GM23338 (cell line): Measurements from ENCODE around the gene RNU6-8.

Experiments used
- CREB1 ChIP-seq: fragments of 250-450 bp; sonication (Bioruptor Pico); IDR thresholded peaks from 2 replicates; pipeline ENCODE4 v1.5.0; 2020; ENCODE audit warnings: low read depth, mild to moderate bottlenecking, moderate library complexity
- CTCF ChIP-seq, 2 experiments: fragments of 200-600 bp in 1 of 2; sonication (generic) in 1 of 2; conservative IDR thresholded peaks; 2 replicates each; pipeline versions ENCODE4 v1.5.1 to v1.6.1; 2016 to 2017; ENCODE audit warnings: antibody characterized with exemption in 2 of 2, low read depth in 2 of 2, mild to moderate bottlenecking in 2 of 2, moderate library complexity in 1 of 2
- EZH2 ChIP-seq: fragments of 200-600 bp; sonication (generic); IDR thresholded peaks from one replicate; pipeline ENCODE4 v1.8.0; 2017; ENCODE audit warnings: antibody characterized with exemption, mild to moderate bottlenecking, low read depth; ENCODE audit not compliant: unreplicated experiment
- EZH2phosphoT487 ChIP-seq: fragments of 200-600 bp; sonication (generic); IDR thresholded peaks from one replicate; pipeline ENCODE4 v1.8.1; 2018; ENCODE audit warnings: antibody characterized with exemption; ENCODE audit not compliant: unreplicated experiment
- JUNB ChIP-seq: IDR thresholded peaks from one replicate; pipeline ENCODE4 v1.6.1; 2016; ENCODE audit warnings: antibody characterized with exemption; ENCODE audit not compliant: unreplicated experiment
- POLR2AphosphoS5 ChIP-seq: IDR thresholded peaks from 2 replicates; pipeline ENCODE4 v1.6.1; 2016; ENCODE audit warnings: antibody characterized with exemption, low read depth
- REST ChIP-seq: IDR thresholded peaks from one replicate; pipeline ENCODE4 v1.6.1; 2018; ENCODE audit warnings: antibody characterized with exemption; ENCODE audit not compliant: unreplicated experiment
- ZNF114 ChIP-seq: fragments of 250-450 bp; sonication (Bioruptor Pico); IDR thresholded peaks from 2 replicates; pipeline ENCODE4 v1.5.0; 2020; ENCODE audit warnings: mild to moderate bottlenecking, moderate library complexity
- ZNF331 ChIP-seq: fragments of 250-450 bp; sonication (Bioruptor Pico); IDR thresholded peaks from 2 replicates; pipeline ENCODE4 v1.5.0; 2020; ENCODE audit warnings: low read depth, mild to moderate bottlenecking, moderate library complexity
- ZNF462 ChIP-seq: fragments of 250-450 bp; sonication (Bioruptor Pico); IDR thresholded peaks from 2 replicates; pipeline ENCODE4 v1.5.0; 2020; ENCODE audit warnings: mild to moderate bottlenecking, moderate library complexity

GRCh38 chr14:32166029-32166428, 37.0 kb downstream of the RNU6-8 start:
- TF ChIP-seq CTCF (conservative IDR thresholded peaks at IDR 0.05; ENCODE audit: low read depth in 2 of 2) (no peak), JUNB (no peak), POLR2AphosphoS5 (no peak), REST (no peak), ZNF331 (CRISPR knock-in tag) (no peak), EZH2 (no peak), EZH2phosphoT487 (no peak), ZNF114 (no peak), CREB1 (CRISPR knock-in tag) (no peak), ZNF462 (CRISPR knock-in tag) (no peak)
